ENCODE data around the gene CARMIL1. TPM values are rescaled to one million over a fixed set of nuclear protein-coding genes. Genes with fewer than 3 reads are reported as not detected.
A peak's percentile ranks its signal among the peaks of the same experiment; 100 is the strongest.

The CARMIL1 gene
- total RNA-seq, 1 experiment from 2014 or later: 25.2 TPM

DNA sequence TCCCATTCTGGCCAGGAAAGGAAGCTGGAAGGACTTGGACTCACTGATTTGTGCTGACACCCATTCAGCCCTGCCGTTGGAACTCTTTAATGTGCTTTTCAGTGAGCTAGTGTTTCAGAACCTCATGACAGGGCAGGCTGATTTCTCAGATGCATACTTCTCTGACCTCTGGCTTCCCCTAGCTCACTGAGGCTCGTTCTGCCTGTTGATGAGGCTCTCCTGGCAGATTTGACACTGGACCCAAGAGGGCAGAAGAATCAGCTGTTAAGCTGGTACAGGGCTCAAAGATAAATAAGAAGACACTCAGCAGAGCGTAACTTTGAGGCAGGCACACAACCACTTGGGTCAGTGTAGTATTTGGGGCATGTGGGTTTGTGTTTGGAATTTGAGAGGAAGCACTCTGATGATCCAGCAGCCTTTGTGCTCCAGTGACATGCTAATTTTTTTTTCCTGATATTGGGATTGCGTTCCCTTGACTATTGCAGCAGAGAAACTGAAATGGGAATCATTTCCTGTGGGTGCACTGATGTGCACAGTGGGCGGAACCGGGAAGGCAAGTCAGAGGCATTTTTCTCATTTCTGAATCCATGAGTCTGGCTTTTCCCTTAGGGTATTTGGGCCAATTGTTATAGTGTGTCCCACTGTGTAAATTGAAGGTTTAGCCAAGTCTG lies 80.2 kb downstream of the CARMIL1 start:
- intact Hi-C loops (cut with micrococcal nuclease): no loop called here
- Mint-ChIP-seq H3K36me3 (ENCODE audit: insufficient read depth, unreplicated experiment) (no peaks in the 10 kb centered on the region), H3K4me1 (ENCODE audit: insufficient read depth, unreplicated experiment) (peaks cover 26% of the 10 kb centered on the region), H3K27ac (ENCODE audit: low read depth, unreplicated experiment) (peak overlapping the region; percentile 80), H3K9me3 (ENCODE audit: unreplicated experiment) (no peaks in the 10 kb centered on the region), H3K27me3 (ENCODE audit: insufficient read depth, unreplicated experiment) (no peaks in the 10 kb centered on the region), H3K4me3 (ENCODE audit: unreplicated experiment) (peak overlapping the region; percentile 56)
- DNase-seq (ENCODE audit: unreplicated experiment): peak; percentile 81
- ChIA-PET CTCF (interaction anchor here (1.1 to 1.5 kb wide), 3 partner anchors 80 to 131 kb away, joined by 4 to 6 read pairs (median 4); partner anchors contain the start of gene CARMIL1), POLR2A (interaction anchor here (0.6 to 4.0 kb wide), 8 partner anchors 38 to 954 kb away, joined by 3 to 25 read pairs (median 3); partner anchors contain the start of gene CARMIL1)
- BruUV-seq (replicated peaks): no TSS peak
- TF ChIP-seq, protein P1, sequence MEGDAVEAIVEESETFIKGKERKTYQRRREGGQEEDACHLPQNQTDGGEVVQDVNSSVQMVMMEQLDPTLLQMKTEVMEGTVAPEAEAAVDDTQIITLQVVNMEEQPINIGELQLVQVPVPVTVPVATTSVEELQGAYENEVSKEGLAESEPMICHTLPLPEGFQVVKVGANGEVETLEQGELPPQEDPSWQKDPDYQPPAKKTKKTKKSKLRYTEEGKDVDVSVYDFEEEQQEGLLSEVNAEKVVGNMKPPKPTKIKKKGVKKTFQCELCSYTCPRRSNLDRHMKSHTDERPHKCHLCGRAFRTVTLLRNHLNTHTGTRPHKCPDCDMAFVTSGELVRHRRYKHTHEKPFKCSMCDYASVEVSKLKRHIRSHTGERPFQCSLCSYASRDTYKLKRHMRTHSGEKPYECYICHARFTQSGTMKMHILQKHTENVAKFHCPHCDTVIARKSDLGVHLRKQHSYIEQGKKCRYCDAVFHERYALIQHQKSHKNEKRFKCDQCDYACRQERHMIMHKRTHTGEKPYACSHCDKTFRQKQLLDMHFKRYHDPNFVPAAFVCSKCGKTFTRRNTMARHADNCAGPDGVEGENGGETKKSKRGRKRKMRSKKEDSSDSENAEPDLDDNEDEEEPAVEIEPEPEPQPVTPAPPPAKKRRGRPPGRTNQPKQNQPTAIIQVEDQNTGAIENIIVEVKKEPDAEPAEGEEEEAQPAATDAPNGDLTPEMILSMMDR (IDR thresholded peaks at IDR 0.05; ENCODE audit: unreplicated experiment): no peak

DNA sequence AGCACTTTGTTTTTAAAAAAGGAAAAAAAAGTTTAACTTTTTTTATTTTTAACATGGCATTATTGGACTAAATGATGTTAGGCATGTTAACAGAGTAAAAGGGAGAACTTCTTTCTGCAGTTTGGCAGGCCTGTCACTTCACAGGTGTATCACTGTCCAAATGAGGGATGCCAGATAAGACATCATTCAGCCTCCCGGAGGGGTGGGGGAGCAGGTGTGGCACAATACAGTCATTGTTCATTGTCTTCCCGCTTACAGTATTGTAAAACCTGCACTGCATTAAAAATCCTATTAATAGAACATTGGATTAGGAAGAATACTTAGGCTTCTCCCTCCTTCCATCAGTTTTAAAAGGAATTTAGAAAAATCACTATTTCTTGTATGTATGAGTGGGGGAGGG lies 80.7 kb downstream of the CARMIL1 start:
- CTCF ChIA-PET: interaction anchor here (1.1 to 1.5 kb wide), 2 partner anchors 81 to 130 kb away, joined by 4 to 6 read pairs; partner anchors contain the start of gene CARMIL1
- peaks cover 26% of the 10 kb centered on the region for H3K4me1 Mint-ChIP-seq (ENCODE audit: insufficient read depth, unreplicated experiment)
- TF ChIP-seq, protein P1 (IDR thresholded peaks at IDR 0.05; ENCODE audit: unreplicated experiment): no peak
- BruUV-seq (replicated peaks): no TSS peak
- peak overlapping the region; percentile 80 for H3K27ac Mint-ChIP-seq (ENCODE audit: low read depth, unreplicated experiment)
- intact Hi-C loops (cut with micrococcal nuclease): no loop called here
- H3K36me3 Mint-ChIP-seq (ENCODE audit: insufficient read depth, unreplicated experiment): no peaks in the 10 kb centered on the region
- H3K4me3 Mint-ChIP-seq (ENCODE audit: unreplicated experiment): peak overlapping the region; percentile 56
- no peaks in the 10 kb centered on the region for H3K27me3 Mint-ChIP-seq (ENCODE audit: insufficient read depth, unreplicated experiment)
- peak; percentile 42 for DNase-seq (ENCODE audit: unreplicated experiment)
- POLR2A ChIA-PET: interaction anchor here (1.4 to 3.1 kb wide), 2 partner anchors 29 to 80 kb away, joined by 5 to 22 read pairs; partner anchors contain the start of gene CARMIL1
- no peaks in the 10 kb centered on the region for H3K9me3 Mint-ChIP-seq (ENCODE audit: unreplicated experiment)

DNA sequence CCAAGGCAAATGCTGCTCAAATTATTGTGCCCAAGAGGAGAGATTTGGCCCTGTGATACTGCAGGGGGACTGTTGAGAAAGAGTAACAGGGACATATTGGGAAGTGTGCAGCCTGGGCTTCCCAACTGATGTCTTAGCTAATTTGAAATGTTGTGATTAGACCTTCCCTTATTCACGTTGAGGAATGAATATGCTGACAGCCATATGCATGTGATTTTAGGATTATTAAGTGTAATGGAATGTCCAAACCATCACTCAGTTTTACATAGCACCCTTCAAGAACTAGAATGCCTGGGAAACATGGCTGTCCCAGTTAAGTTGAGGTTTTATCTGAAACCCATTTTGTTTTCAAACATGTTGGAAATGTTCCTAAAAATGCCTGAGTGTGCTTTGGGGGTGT lies 81.4 kb downstream of the CARMIL1 start:
- no TSS peak for BruUV-seq (replicated peaks)
- H3K27me3 Mint-ChIP-seq (ENCODE audit: insufficient read depth, unreplicated experiment): no peaks in the 10 kb centered on the region
- intact Hi-C loops (cut with micrococcal nuclease): no loop called here
- peak overlapping the region; percentile 80 for H3K27ac Mint-ChIP-seq (ENCODE audit: low read depth, unreplicated experiment)
- H3K9me3 Mint-ChIP-seq (ENCODE audit: unreplicated experiment): no peaks in the 10 kb centered on the region
- ChIA-PET POLR2A (interaction anchor here (1.4 to 3.1 kb wide), 2 partner anchors 28 to 81 kb away, joined by 5 to 22 read pairs; partner anchors contain the start of gene CARMIL1), CTCF (interaction anchor here (0.6 to 3.1 kb wide), 2 partner anchors 48 to 82 kb away, joined by 4 to 14 read pairs; partner anchors contain the start of gene CARMIL1)
- H3K36me3 Mint-ChIP-seq (ENCODE audit: insufficient read depth, unreplicated experiment): no peaks in the 10 kb centered on the region
- H3K4me1 Mint-ChIP-seq (ENCODE audit: insufficient read depth, unreplicated experiment): peaks cover 26% of the 10 kb centered on the region
- TF ChIP-seq, protein P1 (IDR thresholded peaks at IDR 0.05; ENCODE audit: unreplicated experiment): no peak
- DNase-seq (ENCODE audit: unreplicated experiment): peak; percentile 17
- H3K4me3 Mint-ChIP-seq (ENCODE audit: unreplicated experiment): no peak overlapping the region

DNA sequence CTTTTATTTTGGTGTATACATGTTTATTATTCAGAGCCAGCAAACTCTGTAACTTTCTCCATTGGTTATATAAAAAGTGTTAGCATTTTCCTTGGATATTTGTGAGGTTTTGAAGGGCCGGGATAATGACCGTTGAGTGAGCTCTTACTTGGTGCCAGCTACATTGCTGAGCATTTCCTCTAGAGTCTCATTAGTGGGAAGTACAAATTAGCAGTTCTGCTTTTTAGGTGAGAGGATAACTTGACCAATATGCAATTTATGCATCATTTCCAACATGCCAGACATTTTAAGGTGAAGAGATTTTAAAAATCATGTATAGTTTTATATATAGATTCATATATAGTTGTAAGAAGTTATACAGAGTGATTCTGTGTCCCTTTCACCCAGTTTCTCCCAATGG lies 84.3 kb downstream of the CARMIL1 start:
- H3K9me3 Mint-ChIP-seq (ENCODE audit: unreplicated experiment): no peaks in the 10 kb centered on the region
- peaks cover 40% of the 10 kb centered on the region for H3K4me1 Mint-ChIP-seq (ENCODE audit: insufficient read depth, unreplicated experiment)

More for the DNA sequence above, 84.3 kb downstream of the CARMIL1 start:
- DNase-seq (ENCODE audit: unreplicated experiment): no peak
- intact Hi-C loops (cut with micrococcal nuclease): no loop called here
- no TSS peak for BruUV-seq (replicated peaks)
- H3K36me3 Mint-ChIP-seq (ENCODE audit: insufficient read depth, unreplicated experiment): no peaks in the 10 kb centered on the region
- no peak overlapping the region for H3K4me3 Mint-ChIP-seq (ENCODE audit: unreplicated experiment)
- POLR2A ChIA-PET: interaction anchor here (0.9 kb wide), 1 partner anchor 26 kb away, joined by 3 read pairs; no protein-coding TSS in a partner anchor
- H3K27ac Mint-ChIP-seq (ENCODE audit: low read depth, unreplicated experiment): no peak overlapping the region
- TF ChIP-seq, protein P1 (IDR thresholded peaks at IDR 0.05; ENCODE audit: unreplicated experiment): no peak
- no peaks in the 10 kb centered on the region for H3K27me3 Mint-ChIP-seq (ENCODE audit: insufficient read depth, unreplicated experiment)
- CTCF ChIA-PET: interaction anchor here (0.6 to 3.1 kb wide), 2 partner anchors 84 to 116 kb away, joined by 3 to 14 read pairs; partner anchors contain the start of gene CARMIL1
